HG03460 (cell line): Measurements from ENCODE around the gene DAPP1.
"Not testable (repeated sequence)": the region's sequence is repeated elsewhere in the genome, so short reads cannot be mapped to it uniquely, and the experiment has no call there.

Source experiments
- ATAC-seq: cut with Tn5 transposase; IDR thresholded peaks from one replicate; pipeline ENCODE4 v1.9.1; 2021; ENCODE audit not compliant: unreplicated experiment

The DAPP1 gene

DNA sequence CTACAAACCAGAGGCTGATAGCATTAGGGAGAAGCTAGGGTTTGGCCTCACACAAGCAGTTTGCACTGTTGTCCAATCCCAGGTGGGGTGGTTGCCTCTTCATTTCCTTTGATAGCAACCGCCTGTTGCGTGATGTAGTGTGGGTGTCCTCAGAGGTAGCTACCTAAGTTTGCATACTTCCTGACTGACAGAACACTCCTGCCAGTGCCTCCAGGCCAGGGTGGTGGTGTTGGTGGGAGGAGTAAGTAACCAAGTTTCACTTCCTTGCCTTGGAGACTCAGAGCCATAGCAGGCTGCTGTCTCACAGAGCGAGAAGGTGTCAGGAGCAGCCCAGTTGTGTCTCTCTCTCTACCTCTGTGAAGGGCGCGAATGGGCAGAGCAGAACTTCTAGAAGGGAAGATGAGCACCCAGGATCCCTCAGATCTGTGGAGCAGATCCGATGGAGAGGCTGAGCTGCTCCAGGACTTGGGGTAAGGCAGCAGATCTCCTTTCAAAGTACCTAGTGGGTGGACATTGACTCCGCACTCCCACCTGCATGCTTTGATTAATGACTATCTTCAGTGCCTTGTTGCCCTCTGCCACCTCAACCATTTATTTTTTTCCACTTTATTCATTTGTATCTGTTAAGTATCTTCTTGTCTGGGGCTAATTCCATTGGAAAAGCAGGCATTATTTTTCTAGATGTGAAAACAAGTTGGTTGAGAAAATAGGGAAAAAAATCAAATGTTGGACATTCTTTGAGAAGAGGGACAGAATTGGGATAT, at the start of gene DAPP1:
DAPP1 (plus strand) TSS at position 283 of the 764 bp plus-strand sequence; CDS start at position 370, 87 bp downstream.
- ATAC-seq: peak; percentile 93

DNA sequence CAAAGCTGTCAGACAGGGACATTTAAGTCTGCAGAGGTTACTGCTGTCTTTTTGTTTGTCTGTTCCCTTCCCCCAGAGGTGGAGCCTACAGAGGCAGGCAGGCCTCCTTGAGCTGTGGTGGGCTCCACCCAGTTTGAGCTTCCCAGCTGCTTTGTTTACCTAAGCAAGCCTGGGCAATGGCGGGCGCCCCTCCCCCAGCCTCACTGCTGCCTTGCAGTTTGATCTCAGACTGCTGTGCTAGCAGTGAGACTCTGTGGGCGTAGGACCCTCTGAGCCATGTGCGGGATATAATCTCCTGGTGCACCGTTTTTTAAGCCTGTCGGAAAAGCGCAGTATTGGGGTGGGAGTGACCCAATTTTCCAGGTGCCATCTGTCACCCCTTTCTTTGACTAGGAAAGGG, 45.8 kb upstream of the DAPP1 start:
- ATAC-seq: not testable (repeated sequence)

DNA sequence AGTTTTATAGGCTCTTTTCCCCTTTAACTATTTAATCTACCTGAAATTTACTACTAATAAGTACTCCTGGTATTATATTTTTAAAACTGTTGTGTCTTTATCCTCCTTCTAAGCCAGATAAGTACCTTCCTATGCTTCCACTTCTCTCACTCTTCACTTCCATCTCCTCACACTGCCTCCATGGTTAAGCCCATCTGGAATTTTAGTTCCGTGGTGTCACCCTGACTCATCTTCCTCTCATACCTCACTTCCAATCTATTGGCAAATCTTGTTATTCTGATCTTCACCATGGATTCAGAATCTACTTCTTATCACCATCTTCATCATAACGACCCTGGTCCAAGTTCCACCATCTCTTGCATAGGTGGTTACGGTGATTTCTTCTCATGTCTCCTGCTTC, 32.7 kb upstream of the DAPP1 start:
- no peak for ATAC-seq

- ATAC-seq: no peak
Measured at GRCh38 chr4:99784842-99785241, 31.8 kb upstream of the DAPP1 start.

DNA sequence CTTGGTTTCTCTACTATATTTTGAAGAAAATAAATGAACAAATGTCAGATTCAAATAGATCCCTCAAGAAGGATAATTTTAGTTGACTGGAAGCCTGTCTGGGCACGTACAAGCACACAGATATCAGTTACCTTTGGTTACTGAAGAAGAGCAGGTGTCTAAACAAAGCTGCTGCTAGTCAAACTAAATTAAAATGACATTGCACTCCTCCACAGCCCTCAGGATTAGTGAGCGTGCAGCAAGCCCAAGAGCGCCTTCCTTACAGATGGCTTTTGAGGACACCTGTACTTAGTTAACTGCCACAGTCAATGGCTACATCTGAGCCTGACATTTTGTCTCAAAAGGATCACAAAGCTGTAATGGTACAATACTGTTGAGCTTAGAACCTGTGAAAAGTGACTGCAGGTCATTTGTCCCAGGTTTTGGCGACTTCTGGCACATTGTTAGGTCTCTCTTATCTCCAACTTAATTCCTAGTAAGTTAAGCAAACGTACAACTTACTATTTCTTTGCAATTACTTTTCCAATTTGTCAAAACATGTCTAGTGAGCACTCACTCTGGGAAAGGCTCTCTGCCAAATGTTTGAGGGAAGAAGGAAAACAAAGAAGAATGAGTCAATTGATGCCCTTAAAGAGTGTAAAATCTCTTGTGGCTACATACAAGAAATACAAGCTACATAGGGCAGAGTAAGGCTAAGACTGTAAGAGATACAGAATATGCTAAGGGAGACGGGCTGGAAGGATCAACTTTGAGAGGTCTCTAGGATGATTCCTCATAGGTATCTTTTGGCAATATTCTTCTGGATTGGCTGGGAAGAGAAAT, 25.6 kb upstream of the DAPP1 start:
- ATAC-seq: no peak

GRCh38 chr4:99800332-99801004, 16.2 kb upstream of the DAPP1 start:
- ATAC-seq: no peak

DNA sequence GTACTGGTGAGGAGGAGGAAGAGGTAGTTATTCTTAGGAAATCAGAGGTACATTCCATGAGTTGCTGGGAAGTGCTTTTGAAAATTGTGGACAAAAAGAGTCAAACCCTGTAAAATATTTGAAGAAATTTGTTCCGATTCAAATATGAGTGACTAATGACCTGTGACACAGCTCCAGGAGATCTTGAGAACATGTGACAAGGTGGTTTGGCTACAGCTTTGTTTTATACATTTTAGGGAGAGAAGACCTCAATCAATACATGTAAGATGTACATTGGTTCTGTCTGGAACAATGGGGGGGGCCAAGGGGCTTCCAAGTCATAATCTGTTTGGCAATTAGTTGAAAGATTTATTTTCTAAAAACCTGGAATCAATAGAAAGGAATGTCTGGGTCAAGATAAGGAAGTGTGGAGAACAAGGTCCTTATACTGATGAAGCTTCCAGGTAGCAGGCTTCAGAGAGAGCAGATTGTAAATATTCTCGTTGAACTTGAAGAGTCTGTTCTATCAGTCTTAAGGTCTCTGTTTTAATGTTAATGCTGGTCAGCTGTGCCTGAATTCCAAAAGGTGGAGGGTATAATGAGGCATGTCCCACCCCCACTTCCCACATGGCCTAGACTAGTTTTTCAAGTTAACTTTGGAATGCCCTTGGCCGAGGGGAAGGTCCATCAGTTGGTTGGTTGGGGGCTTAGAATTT, 15.5 kb upstream of the DAPP1 start:
- ATAC-seq: no peak

- ATAC-seq: no peak
Measured at GRCh38 chr4:99803566-99804101, 13.0 kb upstream of the DAPP1 start.

- ATAC-seq: no peak
Measured at GRCh38 chr4:99806545-99806944, 10.1 kb upstream of the DAPP1 start.

DNA sequence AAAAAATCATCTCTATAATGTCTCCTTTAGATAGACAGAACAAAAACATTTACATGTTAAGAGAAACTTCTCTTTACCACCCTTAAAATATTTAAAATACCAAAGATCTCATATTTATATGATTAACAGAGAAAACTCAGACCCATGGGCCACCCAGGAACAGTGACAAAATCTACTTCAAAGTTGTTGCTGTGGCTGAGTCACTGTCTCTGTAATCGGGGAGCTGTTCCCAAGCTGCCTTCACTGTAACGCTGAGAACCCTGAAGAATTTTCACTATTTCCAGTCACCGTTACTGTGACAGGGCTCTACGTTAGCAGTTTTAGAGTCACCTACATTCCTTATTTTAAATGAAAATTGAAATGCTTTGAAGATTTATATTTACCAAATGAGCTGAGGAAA, 9.0 kb upstream of the DAPP1 start:
- ATAC-seq: no peak

GRCh38 chr4:99808260-99808857, 8.3 kb upstream of the DAPP1 start:
- peak; percentile 91 for ATAC-seq

- ATAC-seq: no peak
Measured at GRCh38 chr4:99809326-99809725, 7.3 kb upstream of the DAPP1 start.

DNA sequence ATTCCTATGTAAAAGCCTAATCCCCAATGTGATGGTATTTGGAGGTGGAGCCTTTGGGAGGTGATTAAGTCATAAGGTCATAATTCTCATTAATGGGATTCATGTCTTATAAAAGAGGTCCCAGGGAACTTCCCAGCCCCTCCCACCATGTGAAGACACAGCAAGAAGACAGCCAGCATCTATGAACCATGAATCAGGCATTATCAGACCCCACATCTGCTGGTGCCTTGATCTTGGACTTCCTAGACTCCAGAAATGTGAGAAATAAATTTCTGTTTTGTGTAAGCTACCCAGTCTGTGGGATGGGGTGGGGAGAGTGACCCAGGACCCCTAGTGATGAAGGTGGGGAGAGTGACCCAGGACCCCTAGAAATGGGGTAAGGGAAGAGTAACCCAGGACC, 6.1 kb upstream of the DAPP1 start:
- ATAC-seq: no peak

DNA sequence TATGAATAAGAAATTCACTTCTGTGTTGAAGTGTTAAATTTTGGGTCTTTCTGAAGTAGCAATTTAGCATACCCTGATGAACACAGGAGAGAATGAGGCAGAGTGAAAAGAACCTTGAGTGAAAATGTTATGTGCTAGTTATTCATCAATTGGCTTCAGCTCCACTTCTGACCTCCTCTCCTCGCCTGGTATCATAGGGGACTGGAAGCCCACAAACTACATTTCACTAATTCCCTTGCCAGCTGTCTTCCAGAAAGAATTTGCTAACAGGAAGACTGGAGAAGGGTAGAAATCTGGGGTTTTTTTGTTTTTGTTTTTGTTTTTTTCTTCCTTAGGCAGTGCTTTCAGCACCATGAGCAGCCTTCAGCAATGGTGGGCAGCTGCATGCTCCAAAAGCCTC, 5.5 kb upstream of the DAPP1 start:
- no peak for ATAC-seq

DNA sequence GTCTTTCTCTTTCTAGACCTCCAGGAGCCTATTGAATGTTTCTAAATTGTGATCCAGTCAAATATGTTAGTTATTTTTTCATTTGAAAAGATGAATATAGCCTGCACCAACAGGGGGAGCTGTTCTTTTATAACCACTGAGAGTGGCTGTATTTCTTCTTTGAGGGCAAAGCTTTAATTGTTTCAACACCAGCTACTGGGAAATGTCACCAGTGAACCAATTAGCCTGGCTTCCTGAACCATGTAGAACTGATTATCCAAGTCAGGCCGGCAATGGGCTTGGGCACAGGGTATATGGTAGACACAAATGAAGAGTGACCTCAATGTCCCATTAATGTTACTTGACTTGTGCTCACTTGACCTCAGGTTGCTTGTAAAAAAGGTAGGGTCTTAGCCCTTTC, 4.8 kb upstream of the DAPP1 start:
- no peak for ATAC-seq

- no peak for ATAC-seq
Measured at GRCh38 chr4:99815597-99816011, 1.0 kb upstream of the DAPP1 start.

DNA sequence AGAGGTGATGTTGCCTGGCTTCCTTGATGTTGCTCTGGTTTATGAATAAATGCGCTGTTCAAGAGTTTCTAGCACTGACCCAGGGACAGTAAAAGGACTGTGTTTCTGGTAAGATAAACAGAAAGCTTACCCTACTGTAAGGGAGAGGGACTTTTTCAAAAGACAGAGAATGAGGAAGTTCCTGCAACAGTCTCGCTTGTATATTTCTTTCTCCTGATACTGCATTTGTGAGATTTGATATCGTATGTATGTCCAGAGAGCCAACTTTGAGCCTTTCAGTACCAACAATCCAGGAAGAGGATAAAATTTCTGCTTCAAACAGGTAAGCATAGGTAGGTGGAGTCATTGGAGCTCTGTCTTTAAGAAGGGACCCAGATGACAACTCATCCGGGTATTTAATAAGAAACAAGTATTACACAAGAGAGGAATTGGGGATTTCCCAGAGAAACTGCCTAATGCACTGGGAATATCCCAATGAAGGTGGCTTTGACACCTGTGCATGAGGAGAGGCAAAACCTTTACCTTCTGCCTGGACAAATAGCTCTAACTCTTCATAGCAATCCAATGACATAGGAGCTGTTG, 773 bp downstream of the DAPP1 start:
- ATAC-seq: peak; percentile 21

GRCh38 chr4:99818661-99819060, 2.0 kb downstream of the DAPP1 start:
- ATAC-seq: no peak

DNA sequence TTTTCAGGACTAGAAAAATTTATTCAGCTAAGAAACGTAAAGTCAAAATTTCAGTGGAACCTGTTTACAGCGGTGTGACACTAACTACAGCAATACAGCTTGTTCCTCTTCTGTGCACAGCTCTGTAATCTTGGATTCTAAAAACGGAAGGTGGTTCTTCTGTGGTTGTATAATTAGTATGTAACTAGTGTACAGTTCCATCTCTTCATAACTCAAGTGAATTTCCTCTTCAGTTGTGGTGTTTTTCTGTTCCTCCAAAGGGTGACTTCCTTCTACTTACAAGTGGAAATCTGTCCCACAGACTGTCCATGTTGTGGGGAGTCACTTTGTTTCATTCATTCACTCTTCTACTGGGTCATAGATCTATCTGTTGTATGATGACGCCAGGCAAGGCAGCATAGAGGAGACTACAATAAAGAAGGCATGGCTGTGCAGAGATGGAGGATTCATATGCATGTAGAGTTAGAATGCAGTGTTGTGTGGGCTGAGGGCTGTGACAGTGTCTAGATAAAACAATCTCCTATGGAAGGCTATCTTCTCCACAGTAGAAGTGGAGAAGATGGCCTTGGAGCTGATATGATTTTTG, 5.4 kb downstream of the DAPP1 start:
- ATAC-seq: peak; percentile 74

GRCh38 chr4:99822734-99823133, 6.1 kb downstream of the DAPP1 start:
- no peak for ATAC-seq
